Fibroblast of mammary gland (primary cell): ENCODE measurements around the gene PAX6.

ENCODE experiments used
- DNase-seq: peaks from one replicate; pipeline ENCODE4 v3.0.0-alpha.2; 2010; ENCODE audit warnings: low read depth
- H3K4me3 ChIP-seq: 2 replicates; pipeline ENCODE4 v1.5.1; 2011; ENCODE audit warnings: low read depth, mild to moderate bottlenecking, low read length, moderate library complexity; ENCODE audit not compliant: control insufficient read depth
- TF ChIP-seq, protein P1 (sequence below): conservative IDR thresholded peaks from 2 replicates; pipeline ENCODE4 v1.5.1; 2011; ENCODE audit warnings: low read depth, low read length, inconsistent platforms; ENCODE audit not compliant: control insufficient read depth, insufficient read depth

Gene PAX6

DNA sequence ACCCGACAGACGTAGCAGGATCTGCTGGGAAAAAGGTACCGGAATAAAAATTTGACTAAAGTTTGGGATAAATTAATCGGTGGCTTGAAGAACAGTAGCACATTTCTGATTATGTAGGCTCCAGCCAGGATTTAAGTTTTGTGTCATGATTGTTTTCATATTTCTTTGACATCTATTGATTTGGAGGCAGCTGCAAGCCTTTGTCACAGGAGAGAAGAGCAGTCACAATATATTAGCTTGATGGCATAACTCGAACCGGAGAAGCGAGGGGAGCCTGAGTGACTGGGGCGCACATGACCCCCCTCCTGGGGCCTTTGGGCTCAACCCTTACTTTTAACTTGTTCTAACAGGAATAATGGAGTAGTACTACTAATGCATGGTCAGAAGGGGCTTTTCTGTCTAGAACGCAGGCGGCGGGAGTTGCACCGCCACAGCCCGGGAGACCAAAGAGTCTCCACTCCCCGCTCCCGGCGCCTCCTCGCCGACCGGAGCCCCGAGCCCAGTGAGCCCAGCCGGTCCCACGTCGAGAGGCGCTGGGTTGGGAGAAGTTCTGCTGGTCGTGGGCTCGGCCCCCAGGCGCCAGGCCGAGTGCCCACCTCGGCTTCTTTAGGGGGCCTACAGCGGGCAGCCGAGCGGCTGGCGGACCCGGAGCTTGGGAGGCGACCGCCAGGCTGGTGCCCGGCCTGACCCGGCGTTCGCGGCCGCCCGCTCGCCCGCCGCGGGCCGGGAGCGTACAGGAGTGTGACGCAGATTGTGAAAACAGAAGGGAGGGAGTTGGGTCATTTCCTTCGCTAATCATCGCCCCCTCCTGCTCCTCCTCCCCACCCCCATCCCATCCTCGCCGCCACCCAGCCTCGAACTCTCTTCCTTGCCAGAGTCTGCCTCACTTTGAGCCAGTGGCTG lies 15.7 kb upstream of the PAX6 start:
- TF ChIP-seq, protein P1, sequence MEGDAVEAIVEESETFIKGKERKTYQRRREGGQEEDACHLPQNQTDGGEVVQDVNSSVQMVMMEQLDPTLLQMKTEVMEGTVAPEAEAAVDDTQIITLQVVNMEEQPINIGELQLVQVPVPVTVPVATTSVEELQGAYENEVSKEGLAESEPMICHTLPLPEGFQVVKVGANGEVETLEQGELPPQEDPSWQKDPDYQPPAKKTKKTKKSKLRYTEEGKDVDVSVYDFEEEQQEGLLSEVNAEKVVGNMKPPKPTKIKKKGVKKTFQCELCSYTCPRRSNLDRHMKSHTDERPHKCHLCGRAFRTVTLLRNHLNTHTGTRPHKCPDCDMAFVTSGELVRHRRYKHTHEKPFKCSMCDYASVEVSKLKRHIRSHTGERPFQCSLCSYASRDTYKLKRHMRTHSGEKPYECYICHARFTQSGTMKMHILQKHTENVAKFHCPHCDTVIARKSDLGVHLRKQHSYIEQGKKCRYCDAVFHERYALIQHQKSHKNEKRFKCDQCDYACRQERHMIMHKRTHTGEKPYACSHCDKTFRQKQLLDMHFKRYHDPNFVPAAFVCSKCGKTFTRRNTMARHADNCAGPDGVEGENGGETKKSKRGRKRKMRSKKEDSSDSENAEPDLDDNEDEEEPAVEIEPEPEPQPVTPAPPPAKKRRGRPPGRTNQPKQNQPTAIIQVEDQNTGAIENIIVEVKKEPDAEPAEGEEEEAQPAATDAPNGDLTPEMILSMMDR = no peak
- no peak for DNase-seq

DNA sequence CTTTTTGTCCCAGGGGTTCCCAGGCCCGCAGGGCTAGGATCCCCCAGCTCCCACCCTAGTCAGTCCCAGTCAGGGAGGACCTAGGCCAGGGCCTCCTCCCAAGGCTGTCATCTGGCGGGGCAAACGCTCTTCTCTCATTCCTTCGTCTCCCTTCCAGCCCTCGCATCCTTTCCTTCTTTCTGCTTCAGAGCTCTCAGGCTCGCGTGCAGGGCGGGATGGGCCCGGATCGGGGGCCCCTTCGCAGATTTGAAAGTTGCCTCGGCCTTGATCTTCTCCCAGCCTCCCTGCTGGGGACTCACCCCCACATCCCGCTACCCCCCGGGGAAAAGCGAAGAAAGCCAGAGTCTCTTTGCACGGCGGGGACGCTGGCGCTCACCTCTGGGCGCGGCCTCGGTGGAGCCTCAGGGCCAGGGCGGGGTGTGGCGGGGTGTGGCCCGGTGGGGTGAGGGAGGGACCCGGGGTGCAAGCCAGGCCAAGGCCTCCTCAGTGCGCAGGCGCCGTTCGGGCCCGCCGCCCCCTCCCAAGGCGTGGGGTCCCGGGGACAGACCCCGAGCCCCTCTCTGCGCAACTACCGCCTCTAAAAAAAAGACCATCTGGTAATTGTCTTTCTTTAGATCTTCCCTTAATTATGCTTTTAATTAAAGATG lies 14.8 kb upstream of the PAX6 start:
- DNase-seq = no peak
- TF ChIP-seq, protein P1 = no peak
- H3K4me3 ChIP-seq = no peak overlapping the region

More for the DNA sequence above, 15.7 kb upstream of the PAX6 start:
- H3K4me3 ChIP-seq = no peak overlapping the region

DNA sequence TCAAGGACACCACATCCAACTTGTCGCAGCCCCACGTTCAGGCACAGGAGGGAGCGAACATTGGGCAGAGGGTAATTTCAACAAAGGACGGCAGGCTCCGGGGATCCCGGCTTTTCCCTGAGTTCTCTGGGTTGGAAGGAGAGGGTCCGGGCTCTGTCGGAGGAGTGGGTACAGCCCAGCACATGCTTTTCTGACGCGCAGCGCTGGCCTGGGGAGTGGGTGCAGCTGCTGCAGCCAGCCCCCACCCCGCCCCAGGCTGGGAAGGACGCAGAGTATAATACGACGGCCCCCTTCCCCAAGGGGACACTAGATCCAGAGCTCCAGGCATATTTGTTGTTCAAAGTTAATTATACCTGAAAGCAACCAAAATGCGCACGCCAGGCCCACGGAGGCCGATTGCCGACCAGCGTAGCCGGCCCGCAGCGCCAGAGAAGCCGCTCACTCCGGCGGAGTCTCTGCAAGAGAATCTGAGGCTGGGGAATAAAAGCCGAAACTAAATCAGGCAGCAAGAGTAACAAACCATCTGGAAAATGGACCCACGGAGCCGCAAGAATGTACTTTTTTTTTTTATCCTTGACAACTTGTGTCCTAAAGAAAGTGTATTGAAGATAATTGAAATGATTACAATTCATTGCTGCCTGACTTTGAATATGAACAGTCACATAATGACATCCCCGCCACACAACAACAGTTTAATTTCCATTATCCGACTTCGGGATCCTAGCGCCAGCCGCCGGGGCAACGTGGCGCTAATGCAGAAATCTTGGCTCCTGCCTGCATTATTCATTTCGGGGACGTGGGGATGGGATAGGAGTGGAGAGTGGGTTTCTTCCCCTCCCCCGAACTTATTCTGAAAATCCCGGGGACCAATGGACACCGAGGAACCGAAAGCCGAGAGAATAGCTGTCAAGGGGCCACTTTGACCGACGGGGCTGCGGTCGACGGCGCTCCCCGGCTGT lies 14.0 kb upstream of the PAX6 start:
- TF ChIP-seq, protein P1 = no peak
- no peak for DNase-seq
- H3K4me3 ChIP-seq = no peak overlapping the region

DNA sequence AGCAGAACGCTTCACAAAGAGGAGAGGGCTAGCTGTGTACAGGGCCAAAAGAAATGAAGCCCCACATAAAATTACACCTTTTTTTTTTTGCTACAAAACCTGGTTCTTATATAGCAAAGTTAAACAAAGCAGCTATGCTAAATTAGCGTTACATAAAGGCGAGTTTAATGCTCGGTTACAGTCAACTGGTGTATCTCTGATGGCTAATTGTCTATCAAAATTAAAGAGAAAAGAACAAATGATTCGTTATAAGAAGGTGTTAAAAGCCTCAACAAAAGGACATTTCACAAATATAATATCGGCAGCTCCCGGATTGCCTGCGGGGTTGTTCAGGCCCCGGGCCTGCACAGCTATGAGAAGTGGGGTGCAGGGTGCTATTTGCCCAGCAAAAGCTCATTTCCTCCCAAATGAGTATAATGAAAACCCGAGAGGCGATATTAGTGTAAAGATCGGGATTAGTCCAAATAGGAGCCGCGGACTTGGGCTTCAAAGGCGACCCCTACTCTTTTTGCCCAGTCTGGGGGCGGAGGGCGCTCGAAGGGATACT lies 13.3 kb upstream of the PAX6 start:
- H3K4me3 ChIP-seq = no peak overlapping the region
- no peak for DNase-seq
- TF ChIP-seq, protein P1 = no peak

DNA sequence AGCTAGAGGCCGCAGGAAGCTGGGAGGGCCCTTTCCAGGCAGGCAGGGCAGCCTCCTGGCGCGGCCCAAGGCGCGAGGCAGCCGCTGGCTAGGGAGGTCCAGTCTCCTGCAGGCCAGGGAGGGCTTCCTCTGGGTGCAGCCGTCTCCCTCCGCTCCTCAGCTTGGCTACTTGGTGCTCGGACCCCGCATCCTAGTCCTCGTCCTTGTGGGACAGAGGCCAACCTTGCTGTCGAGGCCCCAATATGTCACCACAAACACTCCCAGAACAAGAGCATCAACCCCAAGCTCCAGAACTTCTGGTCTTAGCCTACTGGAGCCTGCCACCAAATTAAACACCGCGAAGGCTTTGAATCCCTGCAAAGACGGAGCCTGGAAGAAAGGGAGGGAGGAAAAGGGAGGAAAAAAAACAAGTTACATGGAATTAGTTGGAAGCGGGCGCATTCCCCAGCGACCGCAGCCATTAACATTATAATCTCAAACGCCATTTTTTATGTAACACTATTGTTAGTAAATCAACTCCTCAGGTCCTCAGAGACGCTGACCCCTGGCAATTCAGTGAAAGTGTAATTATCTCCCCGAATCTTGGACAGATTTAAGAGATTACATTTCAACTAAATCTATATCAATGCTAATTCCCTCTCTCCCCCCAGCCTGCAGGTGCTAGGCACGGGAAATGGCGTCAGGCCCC lies 12.7 kb upstream of the PAX6 start:
- TF ChIP-seq, protein P1 = no peak
- DNase-seq = no peak
- H3K4me3 ChIP-seq = no peak overlapping the region
